ENCODE data around the gene PSMB9.
A peak's percentile ranks its signal among the peaks of the same experiment; 100 is the strongest.
"Not testable (repeated sequence)": the region's sequence is repeated elsewhere in the genome, so short reads cannot be mapped to it uniquely, and the experiment has no call there.

PSMB9 gene

DNA sequence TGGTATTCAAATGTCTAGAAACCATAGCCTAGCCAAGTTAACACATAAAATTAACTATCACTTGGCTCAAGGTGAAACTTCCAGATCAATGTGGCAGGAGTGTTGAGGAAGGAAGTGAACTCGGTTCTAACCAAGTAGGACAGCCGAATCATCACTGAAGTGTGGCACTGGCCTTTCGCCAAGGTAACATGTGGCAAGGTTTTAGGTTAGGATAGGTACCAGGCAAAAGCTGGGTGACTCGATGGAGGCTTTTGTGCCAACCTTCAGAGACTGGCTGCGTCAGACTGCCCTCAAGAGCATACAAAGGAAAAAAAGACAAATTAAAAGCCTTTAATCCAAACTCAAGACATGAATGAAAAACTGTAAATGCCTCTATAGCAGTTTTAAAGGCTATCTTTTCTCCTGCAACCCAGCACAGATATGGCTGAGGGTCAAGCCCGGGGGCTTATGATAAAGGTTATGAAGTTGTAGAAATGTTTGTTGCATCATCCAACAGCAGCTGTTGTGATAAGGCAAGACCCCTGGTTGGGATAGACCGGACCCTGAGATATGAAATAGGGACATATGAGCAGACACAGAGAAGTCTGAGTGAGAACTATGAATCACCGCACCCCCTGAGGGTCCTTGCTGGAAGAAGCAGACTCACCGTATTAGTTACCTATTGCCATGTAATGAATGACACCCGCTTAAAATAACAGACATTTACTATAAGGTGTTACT lies 11.9 kb downstream of the PSMB9 start:
- DNase-seq, result no peak

DNA sequence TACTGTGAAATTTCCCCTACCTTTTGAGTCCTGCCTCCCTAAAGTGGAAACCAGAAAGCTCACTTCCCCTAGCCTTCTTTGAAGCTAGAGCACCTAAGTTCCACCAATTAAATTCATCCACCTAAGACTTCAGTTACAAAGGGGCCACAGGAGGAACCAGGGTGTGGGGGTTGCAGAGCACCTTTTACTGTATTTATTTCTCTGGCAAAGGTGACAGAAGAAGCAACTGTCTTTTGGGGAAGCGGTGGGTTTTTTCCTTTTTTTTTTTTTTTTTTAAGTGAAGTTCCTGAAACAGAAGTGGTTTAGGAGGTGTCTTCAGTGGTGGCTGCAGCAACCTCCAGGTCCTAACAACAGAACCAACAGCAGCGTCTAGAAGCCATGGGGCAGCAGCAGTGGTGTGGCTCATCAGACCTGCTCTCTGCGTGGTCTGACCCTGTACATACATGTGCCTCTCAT lies 13.1 kb downstream of the PSMB9 start:
- no peak for DNase-seq

- DNase-seq, result no peak
These were observed 13.7 kb downstream of the PSMB9 start for GRCh38 chr6:32867554-32868256.

GRCh38 chr6:32868257-32868788 lies 14.3 kb downstream of the PSMB9 start:
- no peak for DNase-seq

DNA sequence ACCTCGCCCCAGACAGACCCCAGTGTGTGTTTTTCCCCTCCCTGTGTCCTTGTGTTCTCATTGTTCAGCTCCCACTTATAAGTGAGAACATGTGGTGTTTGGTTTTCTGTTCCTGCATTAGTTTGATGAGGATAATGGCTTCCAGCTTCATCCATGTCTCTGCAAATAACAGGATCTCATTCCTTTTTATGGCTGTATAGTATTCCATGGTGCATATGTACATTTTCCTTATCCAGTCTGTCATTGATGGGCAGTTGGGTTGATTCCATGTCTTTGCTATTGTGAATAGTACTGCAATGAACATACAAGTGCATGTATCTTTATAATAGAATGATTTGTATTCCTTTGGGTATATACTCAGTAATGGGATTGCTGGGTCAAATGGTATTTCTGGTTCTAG lies 20.0 kb downstream of the PSMB9 start:
- DNase-seq, result not testable (repeated sequence)

- no peak for DNase-seq
These were observed 22.6 kb downstream of the PSMB9 start for GRCh38 chr6:32876603-32877002.

- DNase-seq, result no peak
These were observed 25.7 kb downstream of the PSMB9 start for GRCh38 chr6:32879691-32880090.

GRCh38 chr6:32880962-32881361 lies 27.0 kb downstream of the PSMB9 start:
- not testable (repeated sequence) for DNase-seq

GRCh38 chr6:32882879-32883250 lies 28.9 kb downstream of the PSMB9 start:
- no peak for DNase-seq

DNA sequence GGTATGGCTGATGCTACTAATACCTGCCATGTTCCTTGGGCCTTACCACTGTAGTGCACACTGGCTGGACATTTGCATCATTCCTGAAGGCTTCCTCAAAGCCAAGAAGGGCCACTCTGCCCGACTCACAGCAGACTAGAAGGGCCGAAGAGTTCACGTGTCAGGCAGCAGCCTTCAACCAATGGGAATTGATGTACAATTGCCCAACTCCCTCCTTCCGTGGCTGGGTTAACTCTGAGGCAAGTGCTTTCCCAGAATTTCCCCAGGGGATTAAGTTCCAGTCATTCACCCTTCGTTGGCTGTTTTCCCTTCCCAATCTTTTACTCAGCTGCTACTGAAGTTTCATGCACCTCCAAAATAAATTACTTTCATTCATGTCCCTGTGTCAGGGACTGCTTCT lies 29.8 kb downstream of the PSMB9 start:
- no peak for DNase-seq

DNA sequence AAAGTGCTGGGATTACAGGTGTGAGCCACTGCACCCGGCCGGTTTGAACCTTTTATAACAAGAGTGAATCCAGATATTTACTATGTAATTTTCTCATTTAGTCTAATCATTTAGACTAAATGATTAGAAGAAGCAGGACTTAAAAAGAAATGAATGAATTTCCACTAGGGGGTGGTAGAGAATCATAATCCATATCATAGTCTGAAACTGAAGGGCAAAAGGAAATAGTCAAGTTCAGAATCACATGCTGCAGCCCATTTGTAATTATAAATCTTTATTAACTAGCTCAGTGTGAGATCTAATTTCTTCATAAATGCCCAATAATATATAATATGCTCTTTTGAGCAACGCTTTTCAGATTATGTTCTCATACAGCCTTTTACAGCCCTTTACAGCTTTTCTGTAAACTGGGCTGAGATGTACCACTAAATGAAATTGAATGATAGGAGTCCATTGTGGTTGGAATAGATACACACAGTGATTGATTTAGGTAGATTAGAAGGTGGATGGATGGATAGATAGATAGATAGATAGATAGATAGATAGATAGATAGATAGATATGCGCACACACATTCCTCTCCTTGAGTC lies 31.8 kb downstream of the PSMB9 start:
- DNase-seq, result no peak

- DNase-seq, result no peak
These were observed 32.8 kb downstream of the PSMB9 start for GRCh38 chr6:32886681-32887383.

DNA sequence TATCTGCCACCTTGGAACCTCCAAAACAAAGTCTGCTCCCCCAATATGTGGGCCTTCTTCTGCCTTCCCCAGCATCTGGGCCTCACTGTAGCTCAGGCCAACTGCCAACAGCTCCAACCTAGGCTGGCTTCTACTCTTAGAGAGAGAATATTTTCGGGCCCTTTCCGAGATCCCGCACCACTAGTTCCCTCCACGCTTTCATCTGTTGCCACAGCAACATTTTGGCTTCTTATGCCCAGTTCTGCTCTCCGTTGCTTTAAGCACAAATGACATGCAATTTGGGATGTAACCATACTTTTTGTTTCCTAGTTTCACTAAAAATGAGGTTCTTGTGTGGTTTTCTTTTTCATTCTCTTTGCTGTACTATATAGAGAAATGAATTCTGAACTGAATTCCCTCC lies 33.6 kb downstream of the PSMB9 start:
- DNase-seq, result no peak

- DNase-seq, result no peak
These were observed 34.6 kb downstream of the PSMB9 start for GRCh38 chr6:32888576-32888975.

GRCh38 chr6:32889533-32889932 lies 35.5 kb downstream of the PSMB9 start:
- no peak for DNase-seq

DNA sequence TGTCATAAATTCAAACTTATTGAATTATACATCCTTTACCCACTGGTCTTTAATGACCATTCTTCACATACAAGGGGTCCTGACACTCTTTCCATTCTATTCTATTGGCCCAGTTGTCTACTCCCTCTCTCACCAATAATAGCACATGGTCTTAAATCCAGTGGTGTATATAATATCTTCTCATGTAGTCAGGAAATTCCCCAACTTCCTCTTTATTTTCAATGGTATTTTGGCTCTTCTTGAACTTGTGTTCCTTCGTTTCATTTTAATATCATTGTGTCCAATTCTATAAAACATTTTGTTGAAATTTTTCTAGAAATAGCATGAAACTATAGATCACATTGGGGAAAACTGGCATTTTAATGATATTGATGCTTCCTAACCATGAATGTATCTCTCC lies 36.8 kb downstream of the PSMB9 start:
- DNase-seq, result no peak

DNA sequence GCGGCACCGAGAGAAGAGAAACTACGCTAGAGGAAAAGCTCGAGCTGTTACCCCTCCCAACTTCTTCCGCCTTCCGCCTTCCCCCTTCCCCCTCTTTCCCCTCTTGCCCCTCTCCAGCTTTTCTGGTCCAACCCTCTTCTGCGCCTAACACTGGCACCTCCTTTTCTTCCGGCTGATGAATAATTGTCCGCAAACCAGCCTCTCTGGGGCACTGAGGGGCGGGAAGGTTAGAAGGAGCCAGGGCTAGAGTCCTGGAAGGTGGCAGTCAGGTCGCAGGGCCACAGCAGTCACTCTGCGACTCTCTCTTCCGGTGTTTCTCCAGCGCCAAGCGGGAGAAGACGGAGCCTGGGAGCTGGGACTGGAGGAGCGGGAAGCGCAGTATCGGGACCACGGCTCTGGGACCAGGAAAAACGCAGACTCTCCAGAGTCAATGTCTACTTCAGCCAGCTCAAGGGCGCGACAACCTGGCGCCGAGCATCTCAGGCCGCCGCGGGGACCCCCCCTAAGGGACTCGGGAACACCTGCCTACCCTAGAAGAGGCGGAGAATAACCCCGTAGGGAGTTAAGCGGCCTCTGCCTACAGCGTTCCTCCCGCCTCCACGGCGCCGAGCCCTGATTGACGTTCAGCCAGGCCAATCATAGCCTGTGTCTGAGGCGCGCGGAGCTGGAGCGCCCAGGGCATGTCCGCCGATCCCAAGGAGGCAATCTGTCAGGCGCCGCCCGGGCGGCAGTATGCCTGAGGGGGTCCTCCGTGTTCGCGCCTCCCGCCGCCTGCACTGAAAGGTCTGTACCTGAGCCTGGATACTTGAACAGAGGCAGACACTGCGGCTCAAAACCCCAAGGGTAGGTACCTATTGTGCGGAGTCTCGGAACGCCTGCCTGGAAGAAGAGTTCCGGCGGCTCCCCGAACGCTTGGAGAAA lies 40.4 kb downstream of the PSMB9 start:
- peak; percentile 41 for DNase-seq

DNA sequence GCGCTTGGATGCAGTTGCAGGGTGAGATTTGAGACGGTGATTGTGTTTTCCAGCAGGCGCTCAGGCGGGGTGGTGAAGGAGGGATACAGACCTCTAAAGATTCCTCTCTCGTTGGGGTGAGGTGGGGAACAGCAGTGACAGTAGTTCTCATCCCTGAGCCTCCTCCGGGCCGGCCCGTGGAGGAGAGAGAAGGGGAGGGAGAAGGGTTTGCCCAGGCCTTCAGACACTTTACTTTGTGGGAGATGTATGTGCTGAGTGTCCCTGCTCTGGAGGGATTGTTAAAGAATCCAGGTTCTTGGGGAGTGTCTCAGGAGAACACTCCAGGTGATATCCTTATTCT lies 41.0 kb downstream of the PSMB9 start:
- DNase-seq, result no peak

DNA sequence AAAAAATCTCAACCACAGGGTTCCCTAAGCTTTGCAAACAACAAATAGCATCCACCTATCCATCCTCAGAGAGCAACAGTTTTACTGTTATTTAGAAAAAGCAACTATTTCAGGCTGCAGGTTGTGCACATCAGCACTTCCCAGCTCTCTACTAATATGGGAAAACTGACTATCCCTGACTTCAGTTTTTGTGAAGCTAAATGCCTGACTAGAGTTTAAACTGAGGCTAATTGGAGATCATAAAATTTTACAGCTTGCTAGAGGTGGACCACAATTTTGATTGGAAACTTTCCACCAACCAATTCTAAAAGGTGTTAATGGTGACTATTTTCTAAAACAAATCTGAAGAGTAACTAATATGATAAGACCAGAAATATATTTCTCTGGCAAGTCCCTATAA lies 50.0 kb downstream of the PSMB9 start:
- DNase-seq, result no peak

- no peak for DNase-seq
These were observed 51.1 kb downstream of the PSMB9 start for GRCh38 chr6:32905078-32905477.

DNA sequence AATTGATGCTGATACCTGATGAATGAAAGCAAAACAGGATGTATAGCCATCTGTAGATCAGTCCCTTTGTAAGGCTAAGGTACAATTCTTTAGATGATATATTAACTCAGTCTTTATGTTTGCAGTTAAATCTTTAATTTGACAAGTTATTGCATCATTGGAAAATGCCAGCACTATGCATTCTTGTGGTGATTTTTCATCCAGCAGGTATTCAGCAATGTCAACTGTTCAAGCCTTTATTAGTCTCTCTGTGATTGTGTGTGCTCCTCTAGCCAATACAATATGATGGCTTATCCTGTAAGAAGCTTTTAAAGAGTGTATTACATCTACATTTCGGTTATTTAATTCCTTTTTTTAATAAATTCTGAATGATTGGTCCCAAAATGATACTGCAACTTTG lies 52.5 kb downstream of the PSMB9 start:
- DNase-seq, result no peak

DNA sequence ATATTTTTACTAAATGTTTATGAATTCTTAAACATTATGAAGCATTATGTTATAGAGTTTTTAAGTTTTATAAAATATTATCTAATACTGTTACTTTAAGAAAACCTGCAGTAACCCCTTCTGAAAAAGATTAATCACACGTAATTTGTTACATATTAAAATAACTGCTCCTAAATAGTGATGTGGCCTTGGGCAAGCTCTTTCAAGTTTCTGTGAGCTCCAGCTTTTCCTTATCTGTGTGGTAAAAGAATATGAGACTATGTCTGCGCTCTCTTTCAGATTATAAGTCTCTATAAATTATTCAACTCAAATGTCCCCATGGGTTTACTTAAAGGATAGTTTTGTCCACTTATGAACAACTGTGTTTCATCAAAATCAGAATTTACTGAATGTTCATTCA lies 54.9 kb downstream of the PSMB9 start:
- DNase-seq, result no peak
